A549 (cell line): ENCODE measurements around the gene NTM. TPM values are rescaled to one million over a fixed set of nuclear protein-coding genes. Genes with fewer than 3 reads are reported as not detected.

Experiments
- ATAC-seq, 2 experiments: fragments of 200-7000 bp in 1 of 2; fragments of >200 bp in 1 of 2; cut with Nextera tagmentation in 1 of 2; cut with Tn5 transposase in 1 of 2; 3 replicates each; pipeline versions ENCODE4 v1.8.0 to v1.9.1; 2018 to 2020; ENCODE audit warnings: mild to moderate bottlenecking in 1 of 2, moderate library complexity in 1 of 2
- CTCF ChIA-PET: fragments of 300-600 bp; sonication (Branson Sonifier 250); formaldehyde crosslinking; extraction: SDS; loops from one replicate; lab custom pipeline; 2021; ENCODE audit warnings: antibody characterized with exemption, inconsistent platforms; lab: Yijun Ruan, JAX
- POLR2A ChIA-PET: fragments of 350-600 bp; formaldehyde crosslinking; extraction: SDS; loops from one replicate; lab custom pipeline; 2021; ENCODE audit warnings: antibody characterized with exemption, inconsistent platforms; lab: Yijun Ruan, JAX
- DNase-seq, 2 experiments: peaks; one replicate each; pipeline versions ENCODE4 v3.0.0 to v3.0.0-alpha.2; 2011 to 2016; ENCODE audit warnings: low read depth in 1 of 2, low spot score in 1 of 2
- FAIRE-seq: peaks from 2 replicates; lab custom pipeline; 2011; peaks lifted over from hg19 to GRCh38; lab: Jason Lieb, UNC
- H3K27ac ChIP-seq, 2 experiments: fragments of >200 bp; sonication (Bioruptor Twin); formaldehyde crosslinking; 3 replicates each; pipeline ENCODE4 v1.5.1; 2016 to 2017
- H3K4me1 ChIP-seq: fragments of >200 bp; sonication (Bioruptor Twin); formaldehyde crosslinking; 3 replicates; pipeline ENCODE4 v1.6.1; 2016
- H3K4me2 ChIP-seq: fragments of >200 bp; sonication (Bioruptor Twin); formaldehyde crosslinking; 3 replicates; pipeline ENCODE4 v1.6.1; 2016
- H3K4me3 ChIP-seq: fragments of >200 bp; sonication (Bioruptor Twin); formaldehyde crosslinking; 3 replicates; pipeline ENCODE4 v1.5.1; 2016
- H3K9me3 ChIP-seq: fragments of >200 bp; sonication (Bioruptor Twin); formaldehyde crosslinking; 3 replicates; pipeline ENCODE4 v1.6.1; 2016
- CBX8 ChIP-seq: fragments of 200-600 bp; sonication (generic); IDR thresholded peaks from 2 replicates; pipeline ENCODE4 v1.6.1; 2016
- CHD2 ChIP-seq: fragments of 150-350 bp; IDR thresholded peaks from 2 replicates; pipeline ENCODE4 v1.6.1; 2014; ENCODE audit warnings: low read length; ENCODE audit not compliant: partially characterized antibody
- CHD4 ChIP-seq: fragments of 200-600 bp; sonication (generic); IDR thresholded peaks from 2 replicates; pipeline ENCODE4 v1.6.1; 2016; ENCODE audit warnings: antibody characterized with exemption, mild to moderate bottlenecking, borderline replicate concordance
- EHF ChIP-seq: fragments of 250-450 bp; sonication (Bioruptor Pico); IDR thresholded peaks from 2 replicates; pipeline ENCODE4 v1.5.0; 2020; ENCODE audit warnings: mild to moderate bottlenecking
- ELK1 ChIP-seq: fragments of 150-350 bp; IDR thresholded peaks from 2 replicates; pipeline ENCODE4 v1.6.1; 2014; ENCODE audit warnings: low read depth, mild to moderate bottlenecking, low read length
- FOSL2 ChIP-seq, 2 experiments: fragments of 450-650 bp in 1 of 2; fragments of >200 bp in 1 of 2; sonication (Bioruptor Twin) in 1 of 2; formaldehyde crosslinking; IDR thresholded peaks; 2 replicates each; pipeline versions ENCODE4 v1.5.0 to v1.6.1; 2016 to 2020; ENCODE audit warnings: mild to moderate bottlenecking in 1 of 2, moderate library complexity in 1 of 2
- FOXS1 ChIP-seq: fragments of 250-450 bp; sonication (Bioruptor Pico); IDR thresholded peaks from 2 replicates; pipeline ENCODE4 v1.5.0; 2020; ENCODE audit warnings: mild to moderate bottlenecking, moderate library complexity
- HOXA7 ChIP-seq: fragments of 250-450 bp; sonication (Bioruptor Pico); IDR thresholded peaks from 2 replicates; pipeline ENCODE4 v1.5.0; 2020; ENCODE audit warnings: mild to moderate bottlenecking, moderate library complexity
- HOXB13 ChIP-seq: fragments of 250-450 bp; sonication (Bioruptor Pico); IDR thresholded peaks from 2 replicates; pipeline ENCODE4 v1.5.0; 2020; ENCODE audit warnings: low read depth, mild to moderate bottlenecking, moderate library complexity
- JUNB ChIP-seq: fragments of >200 bp; sonication (Bioruptor Twin); formaldehyde crosslinking; IDR thresholded peaks from 2 replicates; pipeline ENCODE4 v1.6.1; 2016
- MYC ChIP-seq: IDR thresholded peaks from 2 replicates; pipeline ENCODE4 v1.6.1; 2012; ENCODE audit warnings: mild to moderate bottlenecking, inconsistent platforms, low read length, improper control_type of control experiment, borderline replicate concordance
- NPAS2 ChIP-seq: fragments of 250-450 bp; sonication (Bioruptor Pico); IDR thresholded peaks from 2 replicates; pipeline ENCODE4 v1.8.0; 2022; ENCODE audit warnings: mild to moderate bottlenecking, moderate library complexity, borderline replicate concordance
- PHF8 ChIP-seq: fragments of 200-600 bp; sonication (generic); IDR thresholded peaks from 2 replicates; pipeline ENCODE4 v1.6.1; 2016; ENCODE audit warnings: low read depth, mild to moderate bottlenecking, antibody characterized with exemption, moderate library complexity, borderline replicate concordance
- POLR2A ChIP-seq: IDR thresholded peaks from 2 replicates; pipeline ENCODE4 v1.6.1; 2012; ENCODE audit warnings: mild to moderate bottlenecking, low read length
- RAD21 ChIP-seq, 2 experiments: fragments of >200 bp in 1 of 2; sonication (Bioruptor Twin) in 1 of 2; formaldehyde crosslinking in 1 of 2; IDR thresholded peaks in 1 of 2; conservative IDR thresholded peaks in 1 of 2; 2 replicates in 1 of 2; 3 replicates in 1 of 2; pipeline ENCODE4 v1.6.1; 2012 to 2018; ENCODE audit warnings: inconsistent platforms in 1 of 2
- RARB ChIP-seq: fragments of 250-450 bp; sonication (Bioruptor Pico); IDR thresholded peaks from 2 replicates; pipeline ENCODE4 v1.8.0; 2021; ENCODE audit warnings: mild to moderate bottlenecking, moderate library complexity
- TP53 ChIP-seq: fragments of 250-450 bp; sonication (Bioruptor Pico); IDR thresholded peaks from 2 replicates; pipeline ENCODE4 v1.5.0; 2021; ENCODE audit warnings: mild to moderate bottlenecking, moderate library complexity
- ZC3H11A ChIP-seq: fragments of 450-650 bp; IDR thresholded peaks from 2 replicates; pipeline ENCODE4 v1.6.1; 2014; ENCODE audit warnings: antibody characterized with exemption, mild to moderate bottlenecking
- WGBS: methylation state at CpG from one replicate; pipeline ENCODE4 v1.1.6; 2017; ENCODE audit errors: missing lambda C conversion rate; 5-methylcytosine and 5-hydroxymethylcytosine counted together
- polyA plus RNA-seq, 4 experiments: library from polyadenylated mRNA; depleted of rRNA in 3 of 4; stranded (reverse); fragments of >200 nt; fragmentation: RNase III in 1 of 4; extraction: RNeasy Plus Mini Kit Qiagen cat#74134 plus additional on column Dnase treatment in 1 of 4; gene quantifications; 2 replicates in 3 of 4; 3 replicates in 1 of 4; pipeline ENCODE4 v1.2.3, GENCODE V29; 2011 to 2017
- TF ChIP-seq, protein P1 (sequence below): fragments of 200-600 bp; sonication (generic); IDR thresholded peaks from 2 replicates; pipeline ENCODE4 v1.6.1; 2016; ENCODE audit warnings: antibody characterized with exemption, mild to moderate bottlenecking, moderate library complexity
- TF ChIP-seq, protein P2 (sequence below): IDR thresholded peaks from 2 replicates; pipeline ENCODE4 v1.6.1; 2012
- TF ChIP-seq, protein P3 (sequence below): fragments of 250-450 bp; sonication (Bioruptor Pico); IDR thresholded peaks from 2 replicates; pipeline ENCODE4 v1.5.0; 2020; ENCODE audit warnings: low read depth, mild to moderate bottlenecking, moderate library complexity
- TF ChIP-seq, protein P4 (sequence below): fragments of >200 bp; sonication (Bioruptor Twin); formaldehyde crosslinking; IDR thresholded peaks from 3 replicates; pipeline ENCODE4 v1.6.1; 2016

NTM gene
- polyA plus RNA-seq, 2 of the 4 experiments (the other 2 are of a cell fraction) = not detected

DNA sequence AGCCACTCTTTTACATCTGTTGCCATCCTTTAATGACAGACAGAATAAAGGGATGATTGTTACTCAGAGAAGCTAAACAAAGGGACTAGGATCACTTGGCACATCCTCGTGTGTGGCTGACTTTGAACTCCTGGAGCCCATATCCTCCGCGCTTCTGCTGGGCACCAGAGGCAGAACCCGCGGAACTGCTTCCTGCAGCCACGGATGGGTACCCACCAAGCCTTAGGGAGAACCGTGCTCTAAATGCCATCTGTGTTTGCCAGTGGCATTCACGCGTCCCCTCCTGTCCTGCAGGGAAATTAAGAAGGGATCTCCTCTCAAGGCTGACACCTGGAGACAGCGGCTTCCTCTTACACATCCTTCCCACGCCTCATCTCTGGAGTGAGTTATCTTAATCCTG lies 294.4 kb downstream of the NTM start (continued):
- TF ChIP-seq, protein P1, sequence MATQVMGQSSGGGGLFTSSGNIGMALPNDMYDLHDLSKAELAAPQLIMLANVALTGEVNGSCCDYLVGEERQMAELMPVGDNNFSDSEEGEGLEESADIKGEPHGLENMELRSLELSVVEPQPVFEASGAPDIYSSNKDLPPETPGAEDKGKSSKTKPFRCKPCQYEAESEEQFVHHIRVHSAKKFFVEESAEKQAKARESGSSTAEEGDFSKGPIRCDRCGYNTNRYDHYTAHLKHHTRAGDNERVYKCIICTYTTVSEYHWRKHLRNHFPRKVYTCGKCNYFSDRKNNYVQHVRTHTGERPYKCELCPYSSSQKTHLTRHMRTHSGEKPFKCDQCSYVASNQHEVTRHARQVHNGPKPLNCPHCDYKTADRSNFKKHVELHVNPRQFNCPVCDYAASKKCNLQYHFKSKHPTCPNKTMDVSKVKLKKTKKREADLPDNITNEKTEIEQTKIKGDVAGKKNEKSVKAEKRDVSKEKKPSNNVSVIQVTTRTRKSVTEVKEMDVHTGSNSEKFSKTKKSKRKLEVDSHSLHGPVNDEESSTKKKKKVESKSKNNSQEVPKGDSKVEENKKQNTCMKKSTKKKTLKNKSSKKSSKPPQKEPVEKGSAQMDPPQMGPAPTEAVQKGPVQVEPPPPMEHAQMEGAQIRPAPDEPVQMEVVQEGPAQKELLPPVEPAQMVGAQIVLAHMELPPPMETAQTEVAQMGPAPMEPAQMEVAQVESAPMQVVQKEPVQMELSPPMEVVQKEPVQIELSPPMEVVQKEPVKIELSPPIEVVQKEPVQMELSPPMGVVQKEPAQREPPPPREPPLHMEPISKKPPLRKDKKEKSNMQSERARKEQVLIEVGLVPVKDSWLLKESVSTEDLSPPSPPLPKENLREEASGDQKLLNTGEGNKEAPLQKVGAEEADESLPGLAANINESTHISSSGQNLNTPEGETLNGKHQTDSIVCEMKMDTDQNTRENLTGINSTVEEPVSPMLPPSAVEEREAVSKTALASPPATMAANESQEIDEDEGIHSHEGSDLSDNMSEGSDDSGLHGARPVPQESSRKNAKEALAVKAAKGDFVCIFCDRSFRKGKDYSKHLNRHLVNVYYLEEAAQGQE = no peak
- TF ChIP-seq ZC3H11A (no peak), RARB (no peak), TP53 (CRISPR knock-in tag) (no peak), RAD21 (conservative IDR thresholded peaks at IDR 0.05 in 1 of 2, IDR thresholded peaks at IDR 0.05 in 1 of 2) (no peak), CHD4 (no peak), POLR2A (no peak)
- TF ChIP-seq, protein P2, sequence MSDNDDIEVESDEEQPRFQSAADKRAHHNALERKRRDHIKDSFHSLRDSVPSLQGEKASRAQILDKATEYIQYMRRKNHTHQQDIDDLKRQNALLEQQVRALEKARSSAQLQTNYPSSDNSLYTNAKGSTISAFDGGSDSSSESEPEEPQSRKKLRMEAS = no peak

- 18% methylated on average over 8 of the region's 8 CpGs for WGBS
- TF ChIP-seq JUNB (no peak), MYC (no peak), FOXS1 (CRISPR knock-in tag) (no peak), HOXB13 (no peak), CHD2 (no peak), FOSL2 (IDR thresholded peaks at IDR 0.05) (no peak), FOSL2 (CRISPR knock-in tag; IDR thresholded peaks at IDR 0.05) (no peak)
- ATAC-seq (no peak), FAIRE-seq (no peak), DNase-seq (no peak)
- ChIA-PET CTCF (interaction anchor here (0.5 to 1.5 kb wide), 4 partner anchors 9 to 743 kb away, joined by 3 read pairs; no protein-coding TSS in a partner anchor), POLR2A (no interaction called here)
- no peak overlapping the region for H3K4me2 ChIP-seq
- H3K4me3 ChIP-seq = no peak overlapping the region
- no peak overlapping the region for H3K27ac ChIP-seq
- H3K4me1 ChIP-seq = no peaks in the 10 kb centered on the region
- no peaks in the 10 kb centered on the region for H3K9me3 ChIP-seq
Observed at GRCh38 chr11:131665344-131665968, 295.0 kb downstream of the NTM start.

DNA sequence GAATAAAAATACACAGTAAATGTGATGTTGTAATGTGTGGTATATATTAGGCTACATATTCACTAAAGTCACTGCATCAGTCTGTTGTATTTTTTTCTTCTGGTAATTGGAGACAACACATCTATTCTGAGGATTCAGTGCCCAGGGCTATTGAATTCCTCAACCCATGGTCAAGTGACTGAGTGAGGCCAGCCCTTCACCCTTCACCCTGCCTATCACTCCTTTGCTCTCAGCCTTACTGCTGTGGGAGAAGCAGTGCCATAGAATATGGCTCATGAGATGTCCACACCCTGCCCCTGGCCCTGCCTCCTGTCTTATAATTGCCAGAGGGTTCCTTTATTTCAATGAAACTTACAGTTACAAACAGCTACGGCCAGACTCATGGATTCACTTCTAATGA lies 295.6 kb downstream of the NTM start:
- WGBS = 17% methylated on average over 1 of the region's 1 CpG
- CTCF ChIA-PET = interaction anchor here (0.5 to 1.5 kb wide), 5 partner anchors 8 to 744 kb away, joined by 3 read pairs; no protein-coding TSS in a partner anchor
- ATAC-seq = no peak

More for the DNA sequence above, 295.6 kb downstream of the NTM start:
- FAIRE-seq (no peak), DNase-seq (no peak)
- TF ChIP-seq JUNB (no peak), PHF8 (no peak), NPAS2 (CRISPR knock-in tag) (no peak), EHF (CRISPR knock-in tag) (no peak), FOXS1 (CRISPR knock-in tag) (no peak), CBX8 (no peak), HOXA7 (CRISPR knock-in tag) (no peak), ELK1 (no peak)
- TF ChIP-seq, protein P3, sequence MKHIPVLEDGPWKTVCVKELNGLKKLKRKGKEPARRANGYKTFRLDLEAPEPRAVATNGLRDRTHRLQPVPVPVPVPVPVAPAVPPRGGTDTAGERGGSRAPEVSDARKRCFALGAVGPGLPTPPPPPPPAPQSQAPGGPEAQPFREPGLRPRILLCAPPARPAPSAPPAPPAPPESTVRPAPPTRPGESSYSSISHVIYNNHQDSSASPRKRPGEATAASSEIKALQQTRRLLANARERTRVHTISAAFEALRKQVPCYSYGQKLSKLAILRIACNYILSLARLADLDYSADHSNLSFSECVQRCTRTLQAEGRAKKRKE (CRISPR knock-in tag) = no peak
- TF ChIP-seq, protein P4, sequence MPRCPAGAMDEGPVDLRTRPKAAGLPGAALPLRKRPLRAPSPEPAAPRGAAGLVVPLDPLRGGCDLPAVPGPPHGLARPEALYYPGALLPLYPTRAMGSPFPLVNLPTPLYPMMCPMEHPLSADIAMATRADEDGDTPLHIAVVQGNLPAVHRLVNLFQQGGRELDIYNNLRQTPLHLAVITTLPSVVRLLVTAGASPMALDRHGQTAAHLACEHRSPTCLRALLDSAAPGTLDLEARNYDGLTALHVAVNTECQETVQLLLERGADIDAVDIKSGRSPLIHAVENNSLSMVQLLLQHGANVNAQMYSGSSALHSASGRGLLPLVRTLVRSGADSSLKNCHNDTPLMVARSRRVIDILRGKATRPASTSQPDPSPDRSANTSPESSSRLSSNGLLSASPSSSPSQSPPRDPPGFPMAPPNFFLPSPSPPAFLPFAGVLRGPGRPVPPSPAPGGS = no peak
- TF ChIP-seq, protein P1 = no peak
- Histone ChIP-seq H3K4me2 (no peak overlapping the region), H3K4me3 (no peak overlapping the region), H3K9me3 (no peaks in the 10 kb centered on the region), H3K4me1 (no peaks in the 10 kb centered on the region), H3K27ac (no peak overlapping the region)
- POLR2A ChIA-PET = no interaction called here
